GM12865 (cell line): Measurements from ENCODE around the gene NACA2.

Source experiments
- DNase-seq: peaks from one replicate; pipeline ENCODE4 v3.0.0; 2010; ENCODE audit warnings: low read depth
- H3K4me3 ChIP-seq: 2 replicates; pipeline ENCODE4 v1.5.1; 2011; ENCODE audit warnings: mild to moderate bottlenecking, low read depth, low read length, control low read depth
- CTCF ChIP-seq: IDR thresholded peaks from 2 replicates; pipeline ENCODE4 v1.5.1; 2011; ENCODE audit warnings: low read length, control low read depth, low read depth, inconsistent platforms; ENCODE audit not compliant: insufficient read depth; ENCODE audit errors: missing control alignments

The NACA2 gene

GRCh38 chr17:61619493-61619892 is 28.5 kb upstream of the NACA2 start:
- no peak overlapping the region for H3K4me3 ChIP-seq
- no peak for TF ChIP-seq CTCF
- no peak for DNase-seq

- H3K4me3 ChIP-seq: no peak overlapping the region
- no peak for DNase-seq
- no peak for TF ChIP-seq CTCF
These were observed 27.9 kb upstream of the NACA2 start for GRCh38 chr17:61618950-61619349.

- no peak for DNase-seq
- H3K4me3 ChIP-seq: no peak overlapping the region
- no peak for TF ChIP-seq CTCF
These were observed 26.3 kb upstream of the NACA2 start for GRCh38 chr17:61617330-61617729.

- no peak overlapping the region for H3K4me3 ChIP-seq
- DNase-seq: no peak
- TF ChIP-seq CTCF: no peak
These were observed 25.8 kb upstream of the NACA2 start for GRCh38 chr17:61616783-61617182.

- no peak for TF ChIP-seq CTCF
- DNase-seq: no peak
- no peak overlapping the region for H3K4me3 ChIP-seq
These were observed 23.2 kb upstream of the NACA2 start for GRCh38 chr17:61614219-61614618.

- no peak for TF ChIP-seq CTCF
- DNase-seq: no peak
- H3K4me3 ChIP-seq: no peak overlapping the region
These were observed 20.3 kb upstream of the NACA2 start for GRCh38 chr17:61611323-61611722.

GRCh38 chr17:61605692-61606091 is 14.7 kb upstream of the NACA2 start:
- DNase-seq: no peak
- no peak for TF ChIP-seq CTCF
- no peak overlapping the region for H3K4me3 ChIP-seq
